Mammary epithelial cell (primary cell): ENCODE data around the gene ABHD2.

ENCODE experiments used
- CTCF ChIP-seq, 2 donors: IDR thresholded peaks in 1 of 2; conservative IDR thresholded peaks in 1 of 2; 2 replicates each; pipeline ENCODE4 v1.5.1; 2011 to 2012; ENCODE audit warnings: inconsistent platforms in 2 of 2, low read length in 2 of 2, mild to moderate bottlenecking in 2 of 2, control low read depth in 1 of 2, low read depth in 1 of 2; ENCODE audit not compliant: insufficient read depth in 1 of 2; ENCODE audit errors: extremely low read depth in 1 of 2
- EZH2 ChIP-seq: IDR thresholded peaks from 2 replicates; pipeline ENCODE4 v1.6.1; 2012; ENCODE audit warnings: low read length, inconsistent platforms, borderline replicate concordance

GRCh38 chr15:89128320-89129122 lies 40.3 kb downstream of the ABHD2 start:
- TF ChIP-seq EZH2 (no peak), CTCF (conservative IDR thresholded peaks at IDR 0.05 in 1 of 2, IDR thresholded peaks at IDR 0.05 in 1 of 2; ENCODE audit: extremely low read depth in 1 of 2, insufficient read depth in 1 of 2, low read depth in 1 of 2, low read length in 2 of 2) (no peak)
